ENCODE measurements around the gene SYDE1. TPM values are rescaled to one million over a fixed set of nuclear protein-coding genes. Genes with fewer than 3 reads are reported as not detected.

Gene SYDE1
- total RNA-seq, 1 donor from 2014 or later: 15.9 TPM

DNA sequence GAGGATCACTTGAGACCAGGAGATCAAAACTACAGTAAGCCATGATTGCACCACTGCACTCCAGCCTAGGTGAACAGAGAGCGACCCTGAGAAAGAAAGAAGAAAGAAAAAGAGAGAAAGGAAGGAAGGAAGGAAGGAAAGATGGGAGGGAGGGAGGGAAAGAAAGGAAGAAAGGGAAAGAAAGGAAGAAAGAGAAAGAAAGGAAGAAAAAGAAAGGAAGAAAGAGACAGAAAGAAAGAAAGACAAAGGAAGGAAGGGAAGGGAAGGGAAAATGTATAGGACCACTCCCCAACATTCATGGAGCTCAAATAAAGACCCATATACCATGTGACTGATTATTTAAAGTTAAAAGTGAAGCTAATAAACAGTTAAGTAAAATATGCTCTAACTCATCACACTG is 39.9 kb downstream of the SYDE1 start:
- ATAC-seq (ENCODE audit: poor library complexity): no peak
- DNase-seq: no peak
- intact Hi-C loops (cut with DNase I): no loop called here

DNA sequence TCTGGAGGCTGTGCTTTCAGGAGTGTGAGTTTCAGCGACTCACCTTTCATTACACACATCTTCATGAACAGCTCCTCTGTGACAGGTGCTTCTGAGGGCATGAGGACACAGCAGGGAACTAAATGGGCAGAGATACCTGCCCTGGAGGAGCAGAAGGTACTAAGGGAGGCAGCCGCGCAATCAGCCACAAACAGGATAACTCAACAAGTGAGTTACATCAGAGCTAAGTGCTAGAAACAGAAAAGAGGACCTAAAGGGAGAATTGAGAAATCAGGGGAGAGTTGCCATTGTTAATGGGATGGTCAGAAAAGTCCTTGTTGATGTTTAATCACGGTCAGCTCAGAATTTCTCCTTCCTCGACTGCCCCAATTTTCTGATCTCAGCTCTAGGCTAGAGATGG is 42.5 kb downstream of the SYDE1 start:
- no peak for DNase-seq
- intact Hi-C loops (cut with DNase I): loop anchor here (2.0 kb wide), 1 partner anchor 49 kb away; no protein-coding TSS in a partner anchor
- no peak for ATAC-seq (ENCODE audit: poor library complexity)

DNA sequence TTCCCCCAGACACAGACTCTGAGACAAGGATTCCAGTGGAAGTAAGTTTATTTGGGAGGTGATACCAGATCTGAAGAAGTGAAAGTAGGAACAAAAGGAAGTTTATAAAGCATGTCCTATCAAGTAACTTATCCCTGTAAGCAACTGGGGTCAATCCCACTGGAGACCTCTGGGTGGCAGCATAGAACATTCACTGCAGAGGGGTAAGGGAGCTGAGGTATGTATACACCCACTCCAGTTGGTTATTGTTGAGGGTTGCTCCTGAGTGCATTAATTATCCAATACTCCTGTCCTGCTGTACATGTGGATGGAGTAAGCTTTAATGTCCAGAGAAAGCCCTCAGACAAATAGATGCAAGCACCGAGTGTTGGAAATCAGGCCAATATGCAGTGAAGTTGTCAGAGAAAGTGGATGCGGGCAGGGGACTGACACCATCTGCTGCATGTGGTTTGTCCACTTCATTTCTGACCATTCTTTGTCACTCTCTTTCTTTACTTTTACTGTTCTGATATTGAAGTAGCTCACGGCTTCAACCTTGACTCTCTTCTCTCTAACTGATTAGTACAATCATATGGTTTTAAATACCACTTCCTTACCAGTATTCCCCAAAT is 46.9 kb downstream of the SYDE1 start:
- intact Hi-C loops (cut with DNase I): no loop called here
- DNase-seq: no peak
- ATAC-seq (ENCODE audit: poor library complexity): no peak

DNA sequence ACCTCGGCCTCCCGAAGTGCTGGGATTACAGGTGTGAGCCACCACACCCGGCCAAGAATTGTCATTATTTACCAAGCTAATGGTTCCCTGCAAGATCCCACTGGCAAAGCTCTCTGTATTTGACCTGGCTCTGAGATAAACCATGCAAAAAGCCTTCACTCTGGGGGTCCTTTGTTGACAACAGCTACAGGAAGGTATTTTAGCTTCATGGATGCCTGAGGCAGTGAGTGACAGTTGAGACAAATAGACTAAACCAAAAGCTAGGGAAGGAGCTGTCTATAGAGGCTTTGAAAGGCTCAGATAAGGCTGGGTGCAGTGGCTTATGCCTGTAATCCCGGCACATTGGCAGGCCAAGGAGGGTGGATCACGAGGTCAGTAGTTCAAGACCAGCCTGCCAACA is 48.1 kb downstream of the SYDE1 start:
- ATAC-seq (ENCODE audit: poor library complexity): no peak
- DNase-seq: no peak
- intact Hi-C loops (cut with DNase I): no loop called here

DNA sequence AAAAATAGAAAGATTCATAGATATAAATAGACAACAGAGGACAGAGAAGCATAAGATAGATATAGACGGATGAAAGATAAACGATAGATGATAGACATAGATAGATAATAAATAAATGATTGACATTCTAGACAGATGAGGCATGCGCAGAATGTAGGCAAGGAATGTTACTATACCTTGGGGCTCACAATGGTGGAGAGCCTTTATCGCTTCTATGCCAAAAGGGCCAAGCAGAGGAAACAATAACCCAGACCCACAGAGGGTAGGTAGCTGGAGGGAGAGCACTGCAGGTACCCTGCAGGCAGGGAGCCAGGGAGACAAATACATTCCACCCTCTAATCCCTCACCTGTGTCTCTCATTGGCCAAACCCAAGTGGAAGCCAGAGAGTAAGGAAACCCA is 49.2 kb downstream of the SYDE1 start:
- intact Hi-C loops (cut with DNase I): no loop called here
- no peak for DNase-seq
- ATAC-seq (ENCODE audit: poor library complexity): no peak

DNA sequence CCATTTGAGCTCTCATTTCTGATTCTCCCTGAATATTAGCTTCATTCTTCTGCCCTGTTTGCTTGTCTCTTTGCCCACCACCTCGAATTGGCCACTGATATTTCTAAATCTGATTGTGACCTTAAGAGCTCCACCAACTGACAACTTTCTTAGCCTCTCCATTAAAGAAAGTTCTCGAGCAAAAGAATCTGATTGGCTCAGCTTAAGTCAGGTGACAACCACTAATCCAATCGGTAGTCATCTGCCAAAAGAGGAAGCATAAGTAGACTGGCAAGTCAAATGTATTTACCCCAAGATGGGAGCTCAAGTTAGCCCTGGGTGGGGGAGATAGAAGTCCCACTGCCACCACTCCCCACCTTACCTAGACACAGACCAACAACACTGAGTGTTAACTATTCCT is 52.0 kb downstream of the SYDE1 start:
- intact Hi-C loops (cut with DNase I): no loop called here
- DNase-seq (no peak), ATAC-seq (ENCODE audit: poor library complexity) (no peak)

DNA sequence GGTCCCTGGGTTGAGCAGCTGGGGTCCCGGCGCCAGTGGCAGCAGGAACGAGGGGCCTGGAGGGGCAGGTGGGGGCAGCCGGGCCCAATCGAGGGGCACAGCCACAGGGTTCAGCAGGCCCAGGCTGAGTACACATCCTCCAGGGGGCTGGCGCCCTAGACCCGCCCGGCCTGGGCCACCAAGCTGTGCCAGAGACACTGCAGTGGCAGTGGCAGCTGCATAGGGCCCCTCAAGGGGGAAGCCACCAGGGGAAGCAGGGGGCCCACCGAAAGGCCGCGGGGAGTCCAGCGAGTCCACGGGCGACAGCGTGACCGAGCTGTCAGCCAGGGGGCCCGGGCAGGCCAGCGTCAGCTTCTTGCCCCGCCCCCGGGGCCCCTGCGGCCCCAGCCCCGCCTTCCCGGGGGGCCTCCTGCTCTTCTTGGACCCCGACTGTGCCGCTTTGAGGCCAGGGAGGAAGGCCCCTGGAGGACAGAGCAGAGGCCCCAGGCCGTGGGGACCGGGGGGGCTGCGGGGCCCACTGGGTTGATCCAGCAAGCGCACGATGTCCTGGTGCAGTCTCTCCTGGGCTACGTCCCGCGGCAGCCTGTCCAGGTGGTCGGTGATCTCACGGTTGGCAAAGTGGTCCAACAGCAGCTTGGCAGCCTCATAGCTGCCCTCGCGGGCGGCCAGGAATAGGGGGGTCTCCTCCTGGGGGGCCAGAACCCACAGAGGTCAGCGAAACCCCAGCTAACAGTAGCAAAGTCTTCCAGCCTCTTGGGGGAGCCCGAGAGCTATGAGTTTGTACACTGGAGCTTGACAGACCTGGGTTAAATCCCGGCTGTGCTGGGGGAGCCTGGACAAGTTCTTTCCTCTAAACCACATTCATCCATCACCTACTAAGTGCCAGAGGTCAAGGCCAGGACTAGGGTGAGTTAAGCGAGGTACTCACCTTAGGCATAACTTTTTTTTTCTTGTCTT is 54.1 kb downstream of the SYDE1 start:
- ATAC-seq (ENCODE audit: poor library complexity): no peak
- DNase-seq: no peak
- intact Hi-C loops (cut with DNase I): no loop called here

Other genes starting within 250 kb of the SYDE1 start
- gene OR7A17, start 221.3 kb upstream of the SYDE1 start, total RNA-seq: not detected
- gene OR7C2, start 165.9 kb upstream of the SYDE1 start, total RNA-seq: not detected
- gene SLC1A6, start 127.5 kb upstream of the SYDE1 start, total RNA-seq: not detected
- not detected for gene CASP14, start 57.9 kb upstream of the SYDE1 start, total RNA-seq
- not detected for gene OR1I1, start 25.2 kb upstream of the SYDE1 start, total RNA-seq
- gene NOTCH3, start 93.6 kb downstream of the SYDE1 start, total RNA-seq: 25.0 TPM
- gene EPHX3, start 125.0 kb downstream of the SYDE1 start, total RNA-seq: 0.27 TPM
- gene BRD4, start 225.1 kb downstream of the SYDE1 start, total RNA-seq: 55.1 TPM

All from Right ventricle myocardium superior (tissue), 1 donor.